GM06990 (cell line): ENCODE measurements around the gene GNB2.
"Not testable (repeated sequence)": the region's sequence is repeated elsewhere in the genome, so short reads cannot be mapped to it uniquely, and the experiment has no call there.

Source experiments
- DNase-seq: peaks from one replicate; pipeline ENCODE4 v3.0.0-alpha.2; 2011; ENCODE audit not compliant: insufficient read length; ENCODE audit errors: extremely low read depth
- H3K27me3 ChIP-seq: replicated peaks from 2 replicates; pipeline ENCODE4 v1.6.0; 2011; ENCODE audit warnings: low read length; ENCODE audit not compliant: control insufficient read depth, insufficient read depth
- H3K36me3 ChIP-seq: 2 replicates; pipeline ENCODE4 v1.5.1; 2011; ENCODE audit warnings: low read length; ENCODE audit not compliant: control insufficient read depth, insufficient read depth
- H3K4me3 ChIP-seq: replicated peaks from 2 replicates; pipeline ENCODE4 v1.5.1; 2011; ENCODE audit warnings: low read depth, mild to moderate bottlenecking, control low read depth, low read length
- CTCF ChIP-seq: IDR thresholded peaks from 2 replicates; pipeline ENCODE4 v1.5.1; 2011; ENCODE audit warnings: low read length, control low read depth, mild to moderate bottlenecking, inconsistent platforms; ENCODE audit not compliant: insufficient read depth, poor library complexity, severe bottlenecking

The GNB2 gene

GRCh38 chr7:100699018-100699417 is 25.5 kb downstream of the GNB2 start:
- no peak for TF ChIP-seq CTCF
- Histone ChIP-seq H3K4me3 (no peak overlapping the region), H3K36me3 (no peaks in the 10 kb centered on the region), H3K27me3 (no peaks in the 10 kb centered on the region)
- no peak for DNase-seq

GRCh38 chr7:100701089-100701488 is 27.5 kb downstream of the GNB2 start:
- not testable (repeated sequence) for DNase-seq, H3K27me3 ChIP-seq, H3K36me3 ChIP-seq, H3K4me3 ChIP-seq

- peak; percentile 90 for DNase-seq
- peak; percentile 98 for TF ChIP-seq CTCF
- peak overlapping the region; percentile 94 for H3K4me3 ChIP-seq
- H3K36me3 ChIP-seq = no peaks in the 10 kb centered on the region; the same call in 1 of the 2 replicates
- H3K27me3 ChIP-seq = no peaks in the 10 kb centered on the region
Measured at GRCh38 chr7:100705320-100705752, 31.8 kb downstream of the GNB2 start.

GRCh38 chr7:100705753-100706671 is 32.5 kb downstream of the GNB2 start, which contains the start of gene POP7:
Gene POP7 (plus strand): TSS chr7:100706121. CDS start chr7:100706831, 710 bp downstream.
- DNase-seq = peak; percentile 97
- TF ChIP-seq CTCF = no peak
- H3K27me3 ChIP-seq = no peaks in the 10 kb centered on the region
- H3K4me3 ChIP-seq = peak within 1 kb of the TSS; percentile 94
- H3K36me3 ChIP-seq = no peaks in the 10 kb centered on the region; the same call in 1 of the 2 replicates

- no peak for TF ChIP-seq CTCF
- Histone ChIP-seq H3K27me3 (no peaks in the 10 kb centered on the region), H3K36me3 (no peaks in the 10 kb centered on the region; the same call in 1 of the 2 replicates), H3K4me3 (peak overlapping the region; percentile 94)
- no peak for DNase-seq
Measured at GRCh38 chr7:100706672-100707311, 33.3 kb downstream of the GNB2 start.

GRCh38 chr7:100708395-100708794 is 34.9 kb downstream of the GNB2 start:
- no peak for TF ChIP-seq CTCF
- Histone ChIP-seq H3K36me3 (no peaks in the 10 kb centered on the region; the same call in 1 of the 2 replicates), H3K27me3 (no peaks in the 10 kb centered on the region), H3K4me3 (no peak overlapping the region)
- DNase-seq = no peak
